ENCODE results near the gene CAMK4. TPM values are rescaled to one million over a fixed set of nuclear protein-coding genes. Genes with fewer than 3 reads are reported as not detected.
"Not testable (repeated sequence)": the region's sequence is repeated elsewhere in the genome, so short reads cannot be mapped to it uniquely, and the experiment has no call there.

The CAMK4 gene
- total RNA-seq, 4 donors from 2014 or later, result 0.49 to 4.1 (median 0.94) TPM

DNA sequence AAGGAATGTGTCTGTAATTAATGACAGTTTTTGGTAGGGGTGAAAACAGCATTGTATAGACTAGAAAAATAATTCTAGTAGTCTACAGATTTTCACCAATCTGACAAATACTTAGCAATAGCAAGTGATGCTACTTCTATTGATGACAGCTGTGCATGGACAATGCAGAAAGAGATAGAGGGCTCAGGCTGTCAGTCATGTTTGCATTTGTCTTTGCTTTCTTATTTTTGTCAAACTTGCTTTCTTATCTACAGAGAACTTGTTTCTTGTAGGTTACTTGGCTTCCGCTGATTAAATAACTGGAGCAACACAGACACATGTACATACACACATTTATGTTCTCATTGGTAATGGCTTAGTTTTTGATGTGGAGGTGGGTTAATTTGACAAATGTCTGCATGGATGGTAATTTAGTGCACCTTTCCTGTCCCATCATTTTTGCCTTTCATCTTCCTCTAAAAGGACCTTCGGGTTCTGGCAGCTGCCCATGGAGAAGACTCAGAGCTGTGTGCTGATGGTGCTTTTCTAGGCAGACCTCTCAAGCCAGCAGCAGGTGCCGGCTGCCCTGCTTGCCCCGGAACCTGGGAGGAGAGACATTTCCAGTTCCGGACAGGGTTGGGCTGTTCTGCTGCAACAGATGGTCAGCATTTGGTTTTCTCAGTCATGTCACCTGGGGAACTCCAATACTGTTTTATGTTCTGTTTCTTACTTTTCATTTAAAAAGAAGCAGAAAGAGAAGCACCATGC, 28.8 kb downstream of the CAMK4 start:
- 78 to 90% methylated on average over 5 of the region's 5 CpGs for WGBS, 2 donors
- intact Hi-C loops (cut with DNase I; ENCODE audit: low total_unique reads), result no loop called here
- DNase-seq (ENCODE audit: low spot score in 2 of 2), result no peak
- TF ChIP-seq POLR2A (IDR thresholded peaks at IDR 0.05) (no peak), CTCF (IDR thresholded peaks at IDR 0.05) (no peak)
- H3K4me3 ChIP-seq (ENCODE audit: low read depth, poor library complexity, severe bottlenecking), result no peak overlapping the region

DNA sequence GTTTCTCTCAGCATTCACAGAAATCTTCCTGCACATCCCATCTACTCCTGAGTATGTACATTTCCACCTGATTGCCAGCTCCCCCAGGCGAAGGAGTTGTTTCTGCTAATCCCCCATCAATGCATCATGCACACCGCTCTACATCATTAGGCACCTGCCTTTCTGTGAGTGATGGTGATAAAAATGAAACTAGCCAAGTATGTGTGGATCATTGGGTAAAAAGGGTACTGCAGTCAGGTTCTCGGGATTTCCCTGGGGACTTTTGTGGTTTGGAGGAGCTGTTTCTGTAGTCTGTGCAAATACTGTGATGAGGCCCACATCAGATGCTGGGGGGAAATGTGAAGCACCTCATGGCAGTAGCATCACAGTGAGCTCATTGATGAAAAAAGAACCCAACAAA, 30.4 kb downstream of the CAMK4 start:
- WGBS, 2 donors, result 58 to 71% methylated on average over 3 of the region's 3 CpGs
- H3K4me3 ChIP-seq (ENCODE audit: low read depth, poor library complexity, severe bottlenecking), result no peak overlapping the region
- intact Hi-C loops (cut with DNase I; ENCODE audit: low total_unique reads), result no loop called here
- no peak for TF ChIP-seq CTCF (IDR thresholded peaks at IDR 0.05)
- TF ChIP-seq POLR2A (IDR thresholded peaks at IDR 0.05), result no peak
- no peak for DNase-seq (ENCODE audit: low spot score in 2 of 2)

DNA sequence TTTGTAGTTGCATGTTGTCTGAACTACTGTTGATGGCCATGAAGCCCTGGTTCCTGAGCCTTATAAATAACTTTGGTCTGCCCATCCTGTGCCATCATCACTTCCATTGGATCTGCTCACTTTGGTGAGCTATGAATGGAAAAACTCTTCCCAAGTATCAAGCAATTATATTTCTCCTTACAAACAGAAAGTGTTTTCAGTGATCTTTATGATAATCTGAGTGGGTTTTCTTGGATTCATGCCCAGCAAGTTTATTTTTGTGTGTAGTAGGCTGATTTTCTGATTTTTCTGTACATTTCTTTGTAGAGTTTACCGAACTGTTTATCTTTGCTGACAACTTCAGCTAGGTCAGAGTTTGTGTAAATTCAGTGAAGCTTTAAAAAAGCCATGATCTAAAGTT, 31.0 kb downstream of the CAMK4 start:
- 60 to 73% methylated on average over 1 of the region's 1 CpG for WGBS, 2 donors
- DNase-seq (ENCODE audit: low spot score in 2 of 2), result no peak
- H3K4me3 ChIP-seq (ENCODE audit: low read depth, poor library complexity, severe bottlenecking), result no peak overlapping the region
- intact Hi-C loops (cut with DNase I; ENCODE audit: low total_unique reads), result no loop called here
- TF ChIP-seq CTCF (IDR thresholded peaks at IDR 0.05), result no peak
- no peak for TF ChIP-seq POLR2A (IDR thresholded peaks at IDR 0.05)

DNA sequence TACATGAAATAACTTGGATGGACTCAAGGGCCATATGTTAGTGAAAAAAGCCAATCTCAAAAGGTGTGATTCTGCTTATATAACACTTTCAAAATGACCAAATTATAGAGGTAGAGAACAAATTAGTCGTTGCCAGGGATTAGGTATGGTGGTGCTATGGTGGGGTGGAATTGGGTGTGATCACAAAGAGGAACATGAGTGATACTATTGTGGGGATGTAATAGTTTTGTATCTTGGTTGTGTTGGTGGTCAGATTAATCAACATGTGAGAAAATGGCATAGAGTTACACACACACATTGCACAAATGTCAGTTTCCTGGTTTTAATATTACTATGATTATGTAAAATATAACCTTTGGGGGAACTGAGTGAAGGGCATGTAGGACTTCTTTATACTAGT, 31.9 kb downstream of the CAMK4 start:
- intact Hi-C loops (cut with DNase I; ENCODE audit: low total_unique reads), result no loop called here
- TF ChIP-seq CTCF (IDR thresholded peaks at IDR 0.05) (no peak), POLR2A (IDR thresholded peaks at IDR 0.05) (no peak)
- H3K4me3 ChIP-seq (ENCODE audit: low read depth, poor library complexity, severe bottlenecking), result no peak overlapping the region
- 85 to 89% methylated on average over 1 of the region's 1 CpG for WGBS, 2 donors
- no peak for DNase-seq (ENCODE audit: low spot score in 2 of 2)

- intact Hi-C loops (cut with DNase I; ENCODE audit: low total_unique reads), result not testable (repeated sequence)
- WGBS, 2 donors, result 68 to 94% methylated on average over 4 of the region's 4 CpGs
Measured at GRCh38 chr5:111257610-111258009, 33.4 kb downstream of the CAMK4 start.

DNA sequence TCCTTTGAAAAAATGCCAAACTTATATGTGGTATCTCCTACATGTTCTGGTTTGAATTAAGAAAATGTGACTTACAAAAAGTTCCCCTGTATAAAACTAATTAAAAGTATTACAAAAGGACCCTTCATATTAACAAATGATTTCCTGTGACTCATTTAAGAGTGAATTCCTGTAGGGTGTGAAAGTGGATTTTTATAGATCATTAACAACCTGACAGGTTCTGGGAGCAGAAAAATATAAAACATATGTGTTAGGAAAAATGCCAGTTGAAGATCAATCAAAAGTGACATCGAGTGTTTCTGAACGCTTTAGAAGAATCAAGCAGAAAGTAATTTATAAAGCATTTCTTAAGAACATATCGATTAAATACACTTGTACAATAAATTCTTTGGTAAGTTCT, 35.5 kb downstream of the CAMK4 start:
- no peak for DNase-seq (ENCODE audit: low spot score in 2 of 2)
- intact Hi-C loops (cut with DNase I; ENCODE audit: low total_unique reads), result no loop called here
- H3K4me3 ChIP-seq (ENCODE audit: low read depth, poor library complexity, severe bottlenecking), result no peak overlapping the region
- no peak for TF ChIP-seq POLR2A (IDR thresholded peaks at IDR 0.05)
- no peak for TF ChIP-seq CTCF (IDR thresholded peaks at IDR 0.05)
- WGBS, 2 donors, result 21 to 41% methylated on average over 3 of the region's 3 CpGs

More at GRCh38 chr5:111257610-111258009, 33.4 kb downstream of the CAMK4 start:
- not testable (repeated sequence) for H3K4me3 ChIP-seq (ENCODE audit: low read depth, poor library complexity, severe bottlenecking); DNase-seq (ENCODE audit: low spot score in 2 of 2)
